Left lung (tissue), 10 donors: ENCODE measurements around the gene SLC27A2. TPM values are rescaled to one million over a fixed set of nuclear protein-coding genes. Genes with fewer than 3 reads are reported as not detected.

Source experiments
- ATAC-seq: fragments of 200-7000 bp; cut with Tn5 transposase; one replicate; pipeline ENCODE4 v1.9.1; 2020; ENCODE audit warnings: moderate library complexity
- DNase-seq, 4 donors: peaks; one replicate each; pipeline ENCODE4 v3.0.0-alpha.2; 2013 to 2020
- H3K27ac ChIP-seq, 2 donors: fragments of 200-600 bp; sonication (generic) in 1 of 2; one replicate each; pipeline versions ENCODE4 v1.5.0 to v1.8.0; 2020 to 2021
- H3K27me3 ChIP-seq, 2 donors: fragments of 200-600 bp; sonication (generic) in 1 of 2; one replicate each; pipeline versions ENCODE4 v1.5.0 to v1.8.0; 2020 to 2021
- H3K36me3 ChIP-seq, 2 donors: fragments of 200-600 bp; sonication (generic) in 1 of 2; one replicate each; pipeline versions ENCODE4 v1.5.0 to v1.8.0; 2020 to 2021
- H3K4me1 ChIP-seq, 2 donors: fragments of 200-600 bp; one replicate each; pipeline ENCODE4 v1.8.0; 2021
- H3K4me3 ChIP-seq, 2 donors: fragments of 200-600 bp; sonication (generic) in 1 of 2; one replicate each; pipeline versions ENCODE4 v1.5.0 to v1.8.0; 2020 to 2021; ENCODE audit warnings: mild to moderate bottlenecking in 1 of 2
- H3K9me3 ChIP-seq, 2 donors: fragments of 200-600 bp; sonication (generic) in 1 of 2; one replicate each; pipeline versions ENCODE4 v1.5.0 to v1.8.0; 2020 to 2021
- CTCF ChIP-seq, 2 donors: fragments of 200-600 bp; sonication (generic) in 1 of 2; IDR thresholded peaks; one replicate each; pipeline versions ENCODE4 v1.5.0 to v1.8.0; 2021; ENCODE audit warnings: antibody characterized with exemption in 2 of 2
- intact Hi-C, 2 donors: fragments of 100-400 bp; cut with DNase I; formaldehyde crosslinking; loops; one replicate each; pipeline versions ENCODE4 v1.11.2 to v1.14.2; 2022
- polyA plus RNA-seq, 6 donors: library from polyadenylated mRNA; unstranded; fragments of 120-200 nt; gene quantifications; one replicate each; pipeline ENCODE4 v1.2.1, GENCODE V29; 2013; ENCODE audit not compliant: insufficient read length in 6 of 6
- total RNA-seq, 2 donors: library from RNA; stranded (reverse); fragmentation: NEBNext Ultra II Directional; extraction: Animal tissue kit (Norgen Biotek cat#: 25700); gene quantifications; one replicate each; pipeline ENCODE4 v1.2.1, GENCODE V29; 2021
- donor health status: DM: no; HTN: yes; CAD: no.
- donor health status: DM: no; HTN: no; CAD: no.

SLC27A2 gene
- total and polyA plus RNA-seq, 8 donors, result 2.0 to 11.3 (median 5.4) TPM

DNA sequence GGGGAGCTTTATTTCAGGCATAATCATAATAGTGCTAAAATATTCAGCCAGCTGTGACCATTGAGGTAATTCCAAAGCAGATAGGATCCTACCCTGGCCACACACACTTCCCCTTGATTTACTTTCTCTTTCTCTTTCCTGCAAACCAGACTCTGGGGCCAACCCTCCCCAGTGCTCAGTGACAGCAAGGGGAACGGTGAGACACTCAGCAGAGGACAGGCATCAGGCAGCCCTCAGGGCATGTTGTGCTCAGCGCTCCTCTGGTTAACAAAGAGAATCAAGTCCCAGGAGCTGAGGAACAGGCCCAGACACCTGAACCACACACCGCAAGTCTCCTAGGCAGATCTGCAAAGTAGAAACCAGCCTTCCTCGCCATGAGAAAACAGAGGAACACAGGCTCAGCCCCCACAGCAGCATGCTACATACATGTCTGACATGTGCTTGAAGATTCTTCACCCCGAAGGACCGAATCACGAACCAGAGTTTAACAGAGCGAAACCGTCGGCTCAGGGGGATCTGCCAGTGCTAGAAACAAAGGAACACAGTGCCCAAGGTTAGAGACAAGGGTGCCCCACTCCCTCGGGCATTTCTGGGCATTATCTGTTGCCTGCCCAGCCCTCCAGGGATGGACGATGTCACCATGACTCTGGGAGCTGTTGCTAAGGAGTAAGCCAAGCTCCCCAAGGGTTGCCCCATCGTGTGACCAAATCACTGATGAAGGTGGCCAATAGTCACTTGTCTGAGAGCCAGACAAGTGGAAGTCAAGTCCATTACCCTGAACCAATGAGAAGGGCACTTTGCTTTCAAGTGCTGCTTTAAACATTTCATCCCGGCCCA, 66.0 kb downstream of the SLC27A2 start:
- intact Hi-C loops, result no loop called here
- no peaks in the 10 kb centered on the region for H3K36me3 ChIP-seq
- H3K27me3 ChIP-seq, result no peaks in the 10 kb centered on the region
- peak in 1 of 4 donors; percentile 74 for DNase-seq
- H3K9me3 ChIP-seq, result no peaks in the 10 kb centered on the region
- H3K4me1 ChIP-seq, result peaks cover 0 to 16% of the 10 kb centered on the region in 2 donors
- ATAC-seq, result no peak
- H3K4me3 ChIP-seq, result no peak overlapping the region
- no peak for TF ChIP-seq CTCF (IDR thresholded peaks at IDR 0.05)
- H3K27ac ChIP-seq, result peak overlapping the region in 1 of 2 donors; percentile 48

DNA sequence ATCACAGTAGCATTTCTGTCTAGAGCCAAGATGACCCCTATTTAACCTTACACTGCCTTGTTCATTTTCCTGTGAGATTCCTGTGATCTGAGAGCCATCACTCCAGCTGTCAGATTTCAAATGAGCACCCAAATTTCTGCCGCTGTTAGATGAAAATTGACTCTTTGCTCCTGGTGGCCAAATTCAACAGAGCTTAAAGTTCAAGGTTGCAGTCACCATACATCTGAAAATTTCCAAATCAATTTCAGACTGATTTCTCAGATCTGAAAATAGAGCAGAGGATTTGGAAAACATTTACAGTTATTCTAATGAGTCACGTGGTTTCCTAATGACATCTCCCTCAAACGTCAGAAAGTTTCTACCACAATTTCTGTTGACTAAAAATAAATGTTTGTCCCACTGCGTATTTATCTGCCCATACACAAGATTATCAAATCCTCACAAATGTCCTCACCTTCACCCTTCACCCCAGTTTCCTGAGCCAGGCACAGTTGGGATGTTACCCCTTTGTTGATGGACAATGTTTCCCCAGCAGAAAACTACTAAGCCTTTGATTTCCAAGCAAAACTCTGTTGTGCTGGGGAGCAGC, 67.1 kb downstream of the SLC27A2 start:
- intact Hi-C loops, result no loop called here
- no peak for ATAC-seq
- H3K27me3 ChIP-seq, result no peaks in the 10 kb centered on the region
- H3K36me3 ChIP-seq, result no peaks in the 10 kb centered on the region
- H3K27ac ChIP-seq, result no peak overlapping the region
- peaks cover 0 to 16% of the 10 kb centered on the region in 2 donors for H3K4me1 ChIP-seq
- H3K4me3 ChIP-seq, result no peak overlapping the region
- no peak for DNase-seq
- H3K9me3 ChIP-seq, result no peaks in the 10 kb centered on the region
- TF ChIP-seq CTCF (IDR thresholded peaks at IDR 0.05), result no peak

DNA sequence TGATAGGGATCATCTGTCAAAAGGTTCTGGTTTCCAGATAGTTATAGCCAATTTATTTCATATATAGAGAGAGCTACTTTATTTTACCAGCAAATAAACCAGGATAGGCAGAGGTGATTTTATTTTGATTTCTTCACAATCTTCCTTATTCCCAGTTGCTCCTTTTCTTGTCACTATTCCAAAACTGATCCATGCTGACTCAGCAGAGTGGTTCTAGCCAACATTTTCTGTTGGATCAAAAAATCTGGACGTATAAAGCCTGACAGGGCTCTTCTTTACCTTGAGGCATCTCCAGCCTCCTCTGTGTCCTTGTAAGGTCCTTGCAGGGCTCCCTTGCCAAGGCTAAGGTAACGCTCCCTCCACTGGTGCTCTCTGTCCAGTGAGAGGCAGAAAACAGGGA, 67.7 kb downstream of the SLC27A2 start:
- H3K27ac ChIP-seq, result no peak overlapping the region

GRCh38 chr15:50250760-50251394, 68.9 kb downstream of the SLC27A2 start:
- TF ChIP-seq CTCF (IDR thresholded peaks at IDR 0.05), result no peak
- no peak for ATAC-seq
- H3K4me1 ChIP-seq, result peaks cover 0 to 16% of the 10 kb centered on the region in 2 donors
- no peak for DNase-seq
- no peak overlapping the region for H3K27ac ChIP-seq
- no peaks in the 10 kb centered on the region for H3K36me3 ChIP-seq
- no peaks in the 10 kb centered on the region for H3K27me3 ChIP-seq
- intact Hi-C loops, result no loop called here
- H3K9me3 ChIP-seq, result no peaks in the 10 kb centered on the region
- no peak overlapping the region for H3K4me3 ChIP-seq

More for the DNA sequence above, 67.7 kb downstream of the SLC27A2 start:
- H3K4me3 ChIP-seq, result no peak overlapping the region
- ATAC-seq (no peak), DNase-seq (no peak)
- H3K4me1 ChIP-seq, result peaks cover 0 to 16% of the 10 kb centered on the region in 2 donors
- no peaks in the 10 kb centered on the region for H3K36me3 ChIP-seq
- TF ChIP-seq CTCF (IDR thresholded peaks at IDR 0.05), result no peak
- intact Hi-C loops, result no loop called here
- H3K9me3 ChIP-seq, result no peaks in the 10 kb centered on the region
- no peaks in the 10 kb centered on the region for H3K27me3 ChIP-seq

- H3K27me3 ChIP-seq, result no peaks in the 10 kb centered on the region
- H3K4me1 ChIP-seq, result peaks cover 0 to 18% of the 10 kb centered on the region in 2 donors
- DNase-seq (no peak), ATAC-seq (no peak)
- H3K27ac ChIP-seq, result no peak overlapping the region
- intact Hi-C loops, result no loop called here
- H3K36me3 ChIP-seq, result no peaks in the 10 kb centered on the region
- no peak for TF ChIP-seq CTCF (IDR thresholded peaks at IDR 0.05)
- H3K4me3 ChIP-seq, result no peak overlapping the region
- no peaks in the 10 kb centered on the region for H3K9me3 ChIP-seq
Observed at GRCh38 chr15:50251638-50252182, 69.7 kb downstream of the SLC27A2 start.
